RPMI8226 (cell line): ENCODE data around the gene FAM117A.
A peak's percentile ranks its signal among the peaks of the same experiment; 100 is the strongest.
"Not testable (repeated sequence)": the region's sequence is repeated elsewhere in the genome, so short reads cannot be mapped to it uniquely, and the experiment has no call there.

ENCODE experiments used
- DNase-seq: peaks from one replicate; pipeline ENCODE4 v3.0.0-alpha.2; 2015

The FAM117A gene

GRCh38 chr17:49739641-49740271, 24.2 kb downstream of the FAM117A start:
- DNase-seq, result peak; percentile 97

- DNase-seq, result peak; percentile 25
Observed at GRCh38 chr17:49738456-49739163, 25.3 kb downstream of the FAM117A start.

DNA sequence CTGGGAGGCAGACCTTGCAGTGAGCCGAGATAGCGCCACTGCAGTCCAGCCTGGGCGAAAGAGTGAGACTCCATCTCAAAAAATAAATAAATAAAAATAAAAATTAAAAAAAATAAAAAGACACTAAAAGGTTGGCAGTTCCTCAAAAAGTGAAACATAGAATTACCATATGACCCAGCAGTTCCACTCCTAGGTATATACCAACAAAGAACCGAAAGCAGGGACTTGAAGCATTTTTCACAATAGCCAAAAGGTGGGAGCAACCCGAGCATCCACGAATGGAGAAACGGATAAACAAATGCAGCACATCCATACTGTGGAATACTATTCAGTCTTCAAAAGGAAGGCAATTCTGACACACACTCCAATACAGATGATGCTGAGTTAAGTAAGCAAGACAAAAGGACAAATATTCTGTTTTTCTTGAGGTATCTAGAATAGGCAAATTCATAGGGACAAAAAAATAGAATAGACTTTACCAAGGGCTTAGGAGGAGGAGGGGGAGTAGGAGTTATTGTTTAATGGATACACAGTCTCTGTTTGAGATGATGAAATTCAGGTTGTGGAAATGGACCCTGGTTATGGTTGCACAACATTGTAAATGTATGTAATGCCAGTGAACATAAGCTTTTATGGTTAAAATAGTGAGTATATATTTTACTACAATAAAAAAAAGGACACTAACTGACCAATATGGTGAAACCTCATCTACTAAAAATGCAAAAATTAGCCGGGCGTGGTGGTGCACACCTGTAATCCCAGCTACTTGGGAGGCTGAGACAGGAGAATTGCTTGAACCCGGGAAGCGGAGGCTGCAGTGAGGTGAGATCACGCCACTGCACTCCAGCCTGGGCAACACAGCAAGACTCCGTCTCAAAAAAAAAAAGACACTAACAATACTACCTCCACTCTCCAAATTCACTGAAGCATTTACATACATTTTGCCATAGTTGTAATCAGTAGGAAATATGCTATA, 29.1 kb downstream of the FAM117A start:
- no peak for DNase-seq

DNA sequence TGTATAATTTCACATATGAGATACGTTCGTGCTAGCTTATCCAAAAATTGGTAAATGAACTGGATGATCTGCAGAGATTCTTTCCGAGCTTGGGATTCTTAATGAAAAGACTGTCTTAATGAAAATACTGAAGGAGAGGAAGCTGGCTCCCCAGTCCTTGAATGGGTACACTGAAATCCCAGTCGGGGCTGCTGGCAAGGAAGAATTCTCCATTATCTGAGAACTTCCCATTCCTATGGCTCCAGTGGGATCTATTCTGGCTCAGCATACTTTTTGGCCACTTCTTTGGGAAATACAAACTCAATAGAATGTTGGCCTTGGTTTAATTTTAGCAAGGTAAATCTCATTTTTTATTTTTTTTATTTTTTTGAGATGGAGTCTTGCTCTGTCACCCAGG, 32.5 kb downstream of the FAM117A start:
- DNase-seq, result no peak

DNA sequence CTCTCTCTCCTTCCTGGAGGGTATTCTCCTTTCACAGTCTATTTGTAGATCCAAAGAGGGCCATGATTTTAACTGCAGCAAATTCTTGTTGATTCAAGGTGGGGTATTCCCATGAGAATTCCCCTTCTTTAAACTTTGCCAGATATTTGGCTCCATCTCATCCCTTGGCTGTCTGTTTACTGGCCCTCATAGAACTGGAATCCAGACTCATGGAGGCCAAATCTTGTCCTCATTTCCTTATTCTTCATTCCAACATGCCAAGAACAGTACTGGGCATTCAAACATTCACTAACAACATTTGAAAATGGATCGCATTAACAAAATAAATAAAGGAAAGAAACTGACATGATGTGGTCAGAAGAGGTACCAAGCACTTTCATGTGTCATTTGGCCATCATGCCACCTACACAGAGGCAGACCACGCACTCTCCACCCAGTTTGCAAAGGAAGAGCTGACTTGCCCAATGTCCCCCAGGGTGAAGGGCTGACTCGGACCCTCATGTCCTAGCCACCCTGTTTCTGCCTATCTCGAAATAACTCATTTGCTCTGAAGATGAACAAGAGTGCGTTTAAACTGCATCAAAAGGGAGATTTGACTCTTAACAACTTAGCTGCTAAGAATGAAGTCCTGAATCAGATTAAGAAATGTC, 33.0 kb downstream of the FAM117A start:
- no peak for DNase-seq

GRCh38 chr17:49730078-49730784, 33.7 kb downstream of the FAM117A start:
- no peak for DNase-seq

DNA sequence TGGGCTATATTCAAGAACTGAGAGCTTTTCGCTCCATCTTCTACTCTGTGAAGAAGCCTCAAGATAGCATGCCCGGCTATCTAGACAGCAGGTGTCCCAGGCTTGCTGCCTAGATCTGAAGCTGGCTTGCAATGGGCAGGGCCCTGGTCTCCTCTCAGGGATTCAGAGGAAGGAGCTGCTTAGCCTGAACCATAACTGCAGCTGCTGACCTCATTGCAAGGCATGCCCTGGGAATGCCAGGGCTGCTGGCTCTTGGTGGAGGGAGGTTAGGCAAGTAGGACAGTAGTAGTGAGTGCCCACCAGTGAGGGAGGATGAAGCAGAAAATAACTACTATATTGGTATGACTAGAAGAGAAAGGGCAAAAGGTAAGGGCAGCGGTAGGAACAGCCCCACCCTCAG, 34.9 kb downstream of the FAM117A start:
- DNase-seq, result no peak

DNA sequence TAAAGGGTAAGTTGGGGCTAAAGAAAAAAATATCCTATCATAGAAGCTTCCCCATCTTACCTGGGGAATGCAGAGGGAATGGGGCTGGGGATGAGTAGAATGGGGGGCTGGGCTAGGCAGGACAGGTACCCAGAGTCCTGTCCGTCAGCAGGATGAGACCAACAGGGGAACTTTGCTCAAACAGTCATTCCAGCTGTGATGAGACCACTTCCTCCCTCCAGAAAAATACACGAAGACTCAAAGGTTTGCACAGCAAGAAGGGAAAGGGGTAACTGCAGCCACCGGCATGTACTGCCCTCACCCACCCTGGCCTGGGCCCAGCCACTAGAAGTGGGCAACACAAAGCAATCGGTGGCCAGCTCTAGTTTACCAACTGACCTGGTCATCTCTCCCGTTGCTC, 35.5 kb downstream of the FAM117A start:
- DNase-seq, result no peak

DNA sequence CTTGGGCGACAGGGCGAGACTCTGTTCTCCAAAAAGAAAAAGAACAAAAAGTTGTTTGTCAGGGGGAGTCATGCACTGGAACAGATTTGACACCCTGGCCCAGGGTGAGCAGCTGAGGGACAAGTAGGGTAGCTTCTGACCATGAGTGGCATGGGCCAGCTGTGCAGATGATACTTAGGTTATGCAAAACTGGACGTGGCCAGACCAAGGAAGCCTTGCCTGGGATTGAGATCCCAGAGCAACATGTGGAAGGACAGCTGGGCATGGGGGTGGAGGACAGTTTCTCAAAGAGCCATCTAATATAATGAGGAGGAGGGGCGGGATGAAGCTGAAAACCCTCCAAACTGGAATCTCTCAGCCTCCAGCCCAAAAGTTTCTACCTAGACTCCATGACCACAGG, 36.6 kb downstream of the FAM117A start:
- DNase-seq, result no peak

- no peak for DNase-seq
Observed at GRCh38 chr17:49725452-49726130, 38.3 kb downstream of the FAM117A start.

- not testable (repeated sequence) for DNase-seq
Observed at GRCh38 chr17:49724552-49724951, 39.4 kb downstream of the FAM117A start.

GRCh38 chr17:49723423-49723822, 40.5 kb downstream of the FAM117A start:
- no peak for DNase-seq

GRCh38 chr17:49722066-49722465, 41.9 kb downstream of the FAM117A start:
- DNase-seq, result no peak

DNA sequence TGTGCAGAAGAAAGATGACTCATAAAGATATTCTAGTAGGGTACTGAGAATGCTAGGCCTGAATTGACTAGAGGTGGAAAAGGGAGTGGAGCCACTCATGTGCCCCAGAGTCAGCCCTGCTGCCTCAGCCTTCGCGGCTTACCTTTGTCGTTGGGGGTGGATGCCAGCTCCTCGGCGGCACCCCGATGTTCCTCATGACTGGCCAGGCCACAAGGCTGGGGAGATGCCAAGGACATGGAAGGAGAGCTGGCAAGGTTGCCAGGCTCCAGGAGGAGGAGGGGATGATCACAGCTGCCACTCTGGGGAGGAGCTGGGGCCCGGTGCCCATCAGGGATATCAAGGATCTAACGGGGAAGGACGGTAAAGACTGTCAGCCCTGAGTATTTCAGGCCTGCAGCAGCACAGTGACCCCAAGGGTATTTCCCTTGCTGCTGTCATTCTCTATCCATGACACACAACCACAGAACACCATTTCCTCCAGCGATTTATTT, 46.5 kb downstream of the FAM117A start:
- no peak for DNase-seq

DNA sequence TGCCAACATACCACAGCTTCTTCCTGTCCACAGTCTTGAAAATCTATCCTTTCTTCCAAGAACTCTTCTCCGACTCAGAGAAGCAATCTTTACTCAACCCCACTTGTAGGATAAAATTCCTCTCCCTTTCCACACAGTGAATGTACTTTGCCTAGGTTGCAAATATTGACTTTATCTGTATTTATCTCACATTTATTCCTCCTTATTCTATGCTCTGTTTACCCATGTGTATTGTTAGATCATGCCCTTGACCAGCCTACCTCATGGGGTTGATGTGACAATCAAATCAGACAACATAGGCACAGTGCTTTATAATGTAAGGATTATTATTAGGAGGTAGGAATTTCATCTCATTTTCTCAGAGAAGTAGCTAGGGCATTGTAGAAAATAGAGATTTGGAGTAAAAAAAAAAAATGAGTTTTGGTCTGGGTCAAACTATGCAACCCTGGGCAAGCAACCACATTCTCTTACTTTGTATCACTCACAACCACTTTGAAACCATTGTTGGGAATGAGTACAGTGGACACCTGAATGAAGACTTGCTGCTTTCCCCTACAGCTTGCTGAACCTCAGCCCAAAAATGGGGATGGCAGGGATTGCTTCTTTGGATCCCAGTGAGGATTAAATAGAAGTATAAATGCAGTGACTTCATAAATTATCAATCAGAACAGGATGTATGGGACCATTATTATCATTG, 47.1 kb downstream of the FAM117A start:
- DNase-seq, result no peak

GRCh38 chr17:49715717-49716279, 48.1 kb downstream of the FAM117A start:
- no peak for DNase-seq

DNA sequence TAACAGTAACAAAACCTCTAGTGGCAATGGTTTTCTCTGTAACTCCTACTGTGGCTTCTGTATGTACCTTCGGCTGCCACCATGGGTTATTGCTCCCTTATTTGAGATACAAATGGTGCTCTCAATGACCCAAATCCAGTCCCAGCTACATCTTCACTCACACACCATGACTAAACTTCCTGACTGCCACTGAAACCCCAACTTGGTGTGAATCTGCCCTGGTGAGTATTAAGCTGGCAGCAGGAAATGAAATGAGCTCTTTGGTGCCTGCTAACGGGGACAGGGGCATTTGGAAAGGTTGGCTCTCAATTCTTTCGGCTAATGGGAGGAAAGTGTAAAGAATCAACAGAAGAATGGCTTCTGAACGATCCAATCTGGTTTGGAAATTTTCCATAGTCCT, 48.7 kb downstream of the FAM117A start:
- DNase-seq, result no peak

GRCh38 chr17:49708515-49709183, 55.3 kb downstream of the FAM117A start:
- no peak for DNase-seq

- peak; percentile 99 for DNase-seq
Observed at GRCh38 chr17:49707608-49708514, 56.1 kb downstream of the FAM117A start, which contains the start of gene SLC35B1. TSS of gene SLC35B1 (minus strand) at chr17:49707964. CDS start at chr17:49707833, 131 bp downstream.
